HG02870 (cell line): Measurements from ENCODE around the gene MED13.
"Not testable (repeated sequence)": the region's sequence is repeated elsewhere in the genome, so short reads cannot be mapped to it uniquely, and the experiment has no call there.

ENCODE experiments used
- ATAC-seq: cut with Tn5 transposase; IDR thresholded peaks from one replicate; pipeline ENCODE4 v1.9.1; 2021; ENCODE audit warnings: mild to moderate bottlenecking, moderate library complexity; ENCODE audit not compliant: unreplicated experiment

MED13 gene

DNA sequence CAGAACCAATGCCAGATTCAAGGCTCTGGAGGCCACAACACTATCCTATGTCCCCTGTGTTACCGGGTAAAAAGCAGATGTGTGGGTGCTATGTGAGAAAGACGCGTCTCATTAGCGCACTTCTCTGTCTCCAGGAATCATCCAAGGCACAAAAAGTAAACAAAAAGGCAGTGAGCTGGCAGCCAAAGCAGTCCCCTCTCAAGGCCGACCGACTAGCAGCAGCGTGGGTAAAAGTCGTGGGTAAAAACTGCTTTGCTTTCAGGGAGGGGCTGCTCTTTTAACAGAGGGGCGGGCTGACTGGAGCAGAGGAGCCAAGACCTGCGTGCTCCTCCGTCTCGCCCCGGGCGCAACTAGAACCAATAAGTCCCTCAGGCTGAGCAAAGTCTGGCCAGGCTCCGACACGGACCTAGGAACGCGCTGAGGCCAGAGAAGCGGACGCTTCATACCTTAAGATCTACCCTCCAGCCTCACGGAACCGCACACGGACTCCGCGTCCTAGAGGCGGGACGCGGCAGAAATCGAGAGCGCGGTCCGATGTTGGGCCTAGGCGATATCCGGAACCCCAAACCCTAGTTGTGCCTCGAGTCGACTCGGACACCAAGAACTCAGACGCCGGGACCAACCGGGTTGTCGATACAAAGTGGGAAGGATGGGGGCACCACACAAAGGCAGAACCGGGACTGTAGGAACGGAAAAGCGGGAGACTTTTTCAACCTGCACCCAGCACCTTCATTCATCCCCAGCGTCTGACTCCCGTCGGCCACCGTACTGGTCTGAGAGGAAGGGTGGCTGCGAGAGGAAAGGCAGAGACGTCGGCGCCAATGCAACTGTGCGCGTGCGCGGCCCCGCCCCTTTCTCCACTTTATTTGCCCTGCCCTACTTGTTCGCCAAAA, 137.6 kb downstream of the MED13 start, which contains the start of gene INTS2:
INTS2 (minus strand) TSS at position 775 of the 893 bp plus-strand sequence. CDS start 1,338 bp downstream, outside the sequence.
- peak; percentile 81 for ATAC-seq

DNA sequence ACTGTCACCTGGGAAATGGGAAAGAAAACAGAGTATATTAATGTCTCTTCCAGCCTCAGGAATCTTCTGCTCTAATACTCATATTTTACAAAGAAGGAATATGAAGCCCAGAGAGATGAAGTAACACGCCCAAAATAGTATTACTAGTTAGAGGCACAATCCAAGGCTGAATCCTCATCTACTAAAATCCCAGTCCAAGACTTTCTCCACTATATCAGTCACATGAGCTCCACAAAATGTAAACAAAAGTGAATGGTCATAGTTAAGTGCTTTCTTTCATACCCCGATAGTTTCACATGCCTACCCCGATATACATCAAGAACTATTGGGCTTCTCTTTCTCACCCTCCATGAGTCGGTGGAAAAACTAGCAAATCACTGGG, 138.3 kb downstream of the MED13 start:
- ATAC-seq: no peak

DNA sequence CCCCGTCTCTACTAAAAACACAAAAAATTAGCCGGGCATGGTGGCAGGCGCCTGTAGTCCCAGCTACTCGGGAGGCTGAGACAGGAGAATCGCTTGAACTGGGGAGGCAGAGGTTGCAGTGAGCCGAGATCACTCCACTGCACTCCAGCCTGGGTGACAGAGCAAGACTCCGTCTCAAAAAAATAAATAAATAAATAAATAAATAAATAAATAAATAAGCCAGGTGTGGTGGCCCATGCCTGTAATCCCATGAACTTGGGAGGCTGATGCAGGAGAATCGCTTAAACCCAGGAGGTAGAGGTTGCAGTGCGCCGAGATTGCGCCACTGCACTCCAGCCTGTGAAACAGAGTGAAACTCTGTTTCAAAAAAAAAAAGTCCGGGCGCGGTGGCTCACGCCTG, 149.9 kb downstream of the MED13 start:
- ATAC-seq: not testable (repeated sequence)

DNA sequence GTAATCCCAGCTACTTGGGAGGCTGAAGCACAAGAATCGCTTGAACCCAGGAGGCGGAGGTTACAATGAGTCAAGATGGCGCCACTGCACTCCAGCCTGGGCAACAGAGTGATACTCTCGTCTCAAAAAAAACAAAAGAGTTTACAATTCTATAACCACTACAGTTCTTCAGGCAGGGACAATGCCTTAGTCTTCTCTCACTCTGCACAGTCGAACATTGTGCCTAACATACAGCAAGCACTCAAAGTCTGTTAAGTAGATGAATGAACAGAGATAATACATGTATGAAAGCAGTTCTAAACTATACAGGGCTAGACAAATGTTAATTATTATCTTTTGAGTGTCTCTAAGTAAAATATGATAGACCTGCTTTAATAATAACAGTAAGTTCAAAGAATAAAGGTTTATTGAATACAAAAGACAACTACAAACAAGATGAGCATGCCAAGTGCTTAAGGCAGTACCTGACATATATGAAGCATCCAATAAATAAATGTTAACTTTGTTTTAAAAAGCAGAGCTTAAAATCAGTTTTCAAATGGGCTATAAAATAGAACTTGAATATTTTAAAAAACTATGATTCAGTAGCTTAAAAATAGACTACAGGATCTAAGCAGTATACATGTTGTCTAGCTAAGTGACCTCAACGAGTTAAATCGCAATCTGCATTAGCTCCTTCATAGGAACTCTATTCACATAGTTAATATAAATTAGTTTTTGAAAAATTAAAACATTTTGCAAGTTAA, 156.6 kb downstream of the MED13 start:
- ATAC-seq: no peak

DNA sequence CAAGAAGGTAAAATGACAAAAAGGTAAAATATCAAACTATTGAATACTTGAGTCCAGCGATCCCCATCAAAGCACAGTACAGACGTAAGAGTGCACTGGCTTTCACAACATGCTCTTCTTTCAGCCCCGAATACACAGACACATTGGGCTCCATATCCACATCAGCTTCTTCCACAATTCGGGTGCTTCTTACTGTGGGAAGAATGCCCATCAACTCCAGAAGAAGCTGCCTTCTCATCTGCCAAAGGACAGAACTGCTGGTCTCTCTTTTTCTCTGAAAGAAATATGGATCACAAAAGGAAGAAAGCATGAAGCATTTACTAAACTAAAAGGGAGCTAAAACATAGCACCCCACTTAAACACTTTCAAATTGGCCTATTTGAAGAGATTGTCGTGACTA, 157.7 kb downstream of the MED13 start:
- no peak for ATAC-seq

DNA sequence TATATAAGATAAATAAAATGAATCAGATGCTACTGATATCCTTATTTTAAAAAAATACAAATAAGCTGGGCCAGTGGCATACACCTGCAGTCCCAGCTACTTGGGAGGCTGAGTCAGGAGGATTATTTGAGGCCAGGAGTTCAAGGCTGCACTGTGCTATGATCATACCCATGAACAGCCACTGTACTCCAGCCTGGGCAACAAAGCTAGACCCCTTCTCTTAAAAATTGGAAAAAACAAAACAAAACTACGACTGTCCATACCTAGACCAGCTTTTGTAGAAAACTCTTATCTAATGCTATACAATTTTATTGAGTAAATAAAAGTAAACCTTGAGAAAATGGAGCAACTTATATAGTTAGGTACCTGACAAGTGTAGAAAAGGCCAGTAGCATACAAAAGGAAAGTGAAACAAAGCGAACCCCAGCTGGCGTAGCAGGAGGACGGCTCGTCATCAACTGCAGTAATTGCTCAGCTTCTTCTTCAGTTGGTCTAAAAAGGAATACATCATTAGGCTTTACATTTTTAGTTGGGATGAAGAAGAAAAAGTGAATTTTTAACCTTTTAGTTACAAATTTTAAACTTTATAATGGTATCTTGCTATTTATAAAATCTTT, 160.9 kb downstream of the MED13 start:
- ATAC-seq: peak; percentile 63

DNA sequence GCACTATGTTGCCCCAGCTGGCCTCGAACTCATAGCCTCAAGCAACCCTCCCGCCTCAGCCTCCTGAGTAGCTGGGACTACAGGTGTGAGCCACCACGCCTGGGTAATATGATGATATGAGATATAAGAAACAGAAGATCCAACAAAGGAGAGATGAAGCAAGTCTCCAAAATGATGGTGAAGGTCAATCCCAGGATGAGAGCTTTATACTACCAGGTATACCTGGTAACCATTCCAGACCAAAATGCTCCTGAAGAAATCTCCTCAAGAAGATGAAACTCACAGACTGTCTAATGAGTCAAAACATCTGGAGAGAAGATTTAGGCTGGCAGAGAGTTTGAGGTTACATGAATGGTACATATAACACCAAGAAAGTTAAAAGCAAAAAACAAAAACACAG, 161.8 kb downstream of the MED13 start:
- ATAC-seq: no peak

DNA sequence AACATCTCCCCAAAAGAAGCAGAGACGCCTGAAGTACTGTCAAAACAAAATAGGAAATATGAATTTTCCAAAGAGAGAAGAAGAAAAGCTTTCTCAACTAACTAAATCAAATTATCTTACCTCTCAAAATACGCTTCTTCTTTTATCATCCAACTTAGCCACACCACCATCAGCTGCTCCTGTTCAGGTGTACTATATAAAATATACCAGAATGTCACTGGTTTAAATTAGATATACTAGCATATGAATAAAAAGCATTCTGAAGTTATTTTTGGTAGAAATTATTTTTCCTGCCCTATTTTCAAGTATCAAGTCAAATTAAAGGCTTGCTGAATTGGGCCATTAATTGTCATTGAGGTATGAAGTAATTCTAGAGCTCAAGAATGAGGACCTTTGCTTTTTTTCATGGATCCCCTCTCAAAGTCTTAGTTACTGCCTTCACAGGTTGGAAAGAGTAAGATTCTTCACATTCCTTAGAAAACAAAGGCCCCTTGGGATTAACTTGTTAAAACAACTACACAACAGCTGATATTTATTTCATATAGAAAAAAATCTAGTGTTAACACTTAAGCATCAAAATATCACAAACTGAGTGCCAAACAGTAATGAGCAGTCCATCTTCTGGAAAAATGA, 167.4 kb downstream of the MED13 start:
- ATAC-seq: no peak

DNA sequence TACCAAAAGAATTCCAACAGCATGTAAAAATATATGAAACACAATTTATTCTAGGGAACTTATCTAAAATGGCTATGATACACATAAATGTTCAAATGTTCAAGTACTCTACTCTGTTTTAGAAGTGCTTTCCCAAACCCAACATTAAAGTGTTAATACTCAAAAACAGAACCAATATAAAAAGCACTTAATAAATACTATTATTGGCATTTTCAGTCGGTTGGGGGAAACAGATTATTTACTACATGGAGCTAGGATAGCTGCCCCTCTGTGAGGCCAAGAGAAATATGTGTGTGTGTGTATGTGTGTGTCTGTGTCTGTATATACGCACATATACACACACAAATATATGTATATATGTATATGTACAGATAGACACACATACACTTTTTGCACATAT, 169.7 kb downstream of the MED13 start:
- no peak for ATAC-seq

DNA sequence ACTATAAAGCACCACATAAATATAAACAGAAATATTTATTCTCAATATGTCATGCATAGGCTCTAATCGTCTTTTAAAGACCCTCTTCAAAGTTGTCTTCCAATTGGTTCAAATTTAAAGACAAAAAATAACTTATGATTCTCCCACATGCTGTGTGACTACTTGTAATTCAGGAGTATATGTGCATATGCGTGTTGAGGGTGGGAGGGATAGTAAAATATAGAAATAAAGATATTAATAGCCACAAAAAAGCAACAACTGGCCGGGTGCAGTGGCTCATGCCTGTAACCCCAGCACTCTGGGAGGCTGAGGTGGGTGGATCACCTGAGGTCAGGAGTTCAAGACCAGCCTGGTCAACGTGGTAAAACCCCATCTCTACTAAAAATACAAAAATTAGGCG, 170.8 kb downstream of the MED13 start:
- ATAC-seq: not testable (repeated sequence)
